GM20000 (cell line): Measurements from ENCODE around the gene RAB26.

Experiments
- DNase-seq: peaks from one replicate; pipeline ENCODE4 v3.0.0; 2012; ENCODE audit warnings: low spot score
- CTCF ChIP-seq: IDR thresholded peaks from 2 replicates; pipeline ENCODE4 v1.5.1; 2012; ENCODE audit warnings: mild to moderate bottlenecking, control low read depth; ENCODE audit errors: extremely low read depth, missing control alignments

RAB26 gene

GRCh38 chr16:2159175-2159838 lies 10.9 kb downstream of the RAB26 start:
- TF ChIP-seq CTCF = no peak
- DNase-seq = no peak

GRCh38 chr16:2160915-2161551 lies 12.6 kb downstream of the RAB26 start:
- TF ChIP-seq CTCF = no peak
- DNase-seq = no peak

GRCh38 chr16:2161911-2162310 lies 13.5 kb downstream of the RAB26 start:
- no peak for TF ChIP-seq CTCF
- no peak for DNase-seq

GRCh38 chr16:2162676-2163118 lies 14.3 kb downstream of the RAB26 start:
- no peak for TF ChIP-seq CTCF
- DNase-seq = no peak

GRCh38 chr16:2163211-2163881 lies 14.9 kb downstream of the RAB26 start:
- no peak for DNase-seq
- no peak for TF ChIP-seq CTCF

- DNase-seq = no peak
- TF ChIP-seq CTCF = no peak
These were observed 17.4 kb downstream of the RAB26 start for GRCh38 chr16:2165861-2166260.
